ENCODE measurements around the gene RXFP4. TPM values are rescaled to one million over a fixed set of nuclear protein-coding genes. Genes with fewer than 3 reads are reported as not detected.

The RXFP4 gene
- total and polyA plus RNA-seq, 9 of the 15 experiments (the other 6 are each of a cell fraction or from before 2014, with no cell fraction given), result 0.64 TPM; not detected in 8

GRCh38 chr1:155976062-155976912 is 34.8 kb downstream of the RXFP4 start (continued):
- TF ChIP-seq CLOCK (CRISPR knock-in tag; IDR thresholded peaks at IDR 0.05; ENCODE audit: borderline replicate concordance), result no peak
- TF ChIP-seq PHF8 (IDR thresholded peaks at IDR 0.05; ENCODE audit: borderline replicate concordance, low read length), result peak; percentile 31; the same call in 1 of the 2 replicates
- TF ChIP-seq USF2 (CRISPR knock-in tag; IDR thresholded peaks at IDR 0.05), result no peak
- TF ChIP-seq ZNF274 (IDR thresholded peaks at IDR 0.05; ENCODE audit: borderline replicate concordance, low read depth, low read length), result no peak
- no peak for TF ChIP-seq SNAPC5 (CRISPR knock-in tag; IDR thresholded peaks at IDR 0.05)
- TF ChIP-seq THAP12 (CRISPR knock-in tag; IDR thresholded peaks at IDR 0.05), result no peak
- TF ChIP-seq THRAP3 (IDR thresholded peaks at IDR 0.05; ENCODE audit: borderline replicate concordance), result no peak
- TF ChIP-seq RBFOX2 (IDR thresholded peaks at IDR 0.05; ENCODE audit: low read depth, low read length), result peak; percentile 48
- TF ChIP-seq ZC3H8 (IDR thresholded peaks at IDR 0.05), result no peak
- TF ChIP-seq U2AF1 (optimal IDR thresholded peaks at IDR 0.05; ENCODE audit: low read depth, low read length), result no peak
- TF ChIP-seq E2F4 (CRISPR knock-in tag; IDR thresholded peaks at IDR 0.05; ENCODE audit: low read depth), result no peak
- TF ChIP-seq MXI1 (IDR thresholded peaks at IDR 0.05; ENCODE audit: low read depth, low read length), result no peak
- TF ChIP-seq ZNF124 (CRISPR knock-in tag; IDR thresholded peaks at IDR 0.05), result no peak
- no peak for TF ChIP-seq RBM25 (IDR thresholded peaks at IDR 0.05; ENCODE audit: low read depth, low read length, severe bottlenecking)
- peak; percentile 29 for TF ChIP-seq TAF1 (IDR thresholded peaks at IDR 0.05; ENCODE audit: control insufficient read depth, extremely low read depth, insufficient read depth, low read length, severe bottlenecking)
- TF ChIP-seq TEAD1 (CRISPR knock-in tag; IDR thresholded peaks at IDR 0.05), result no peak; a peak in 1 of 4 replicates
- no peak for TF ChIP-seq HNRNPUL1 (IDR thresholded peaks at IDR 0.05; ENCODE audit: low read length)
- no peak for TF ChIP-seq MBD2 (IDR thresholded peaks at IDR 0.05; ENCODE audit: borderline replicate concordance, low read depth)
- no peak for TF ChIP-seq MTA1 (IDR thresholded peaks at IDR 0.05; ENCODE audit: borderline replicate concordance)
- no peak for TF ChIP-seq CBFB (CRISPR knock-in tag; IDR thresholded peaks at IDR 0.05)
